Adrenal gland (tissue), 12 donors: Measurements from ENCODE around the gene TAB2. TPM values are rescaled to one million over a fixed set of nuclear protein-coding genes. Genes with fewer than 3 reads are reported as not detected.
"Not testable (repeated sequence)": the region's sequence is repeated elsewhere in the genome, so short reads cannot be mapped to it uniquely, and the experiment has no call there.

Experiments
- DNase-seq, 7 donors: peaks; one replicate each; pipeline ENCODE4 v3.0.0-alpha.2; 2019 to 2020
- H3K27ac ChIP-seq, 5 donors: fragments of 200-600 bp; sonication (generic) in 4 of 5; 1 replicate in 3 of 5; 2 replicates in 2 of 5; pipeline versions ENCODE4 v1.5.1 to v1.8.0; 2016 to 2020; ENCODE audit warnings: mild to moderate bottlenecking in 1 of 5
- H3K27me3 ChIP-seq: fragments of 200-600 bp; 2 replicates; pipeline ENCODE4 v1.8.0; 2021
- H3K36me3 ChIP-seq, 2 donors: fragments of 200-600 bp; replicated peaks in 1 of 2; 1 replicate in 1 of 2; 2 replicates in 1 of 2; pipeline versions ENCODE4 v1.5.1 to v1.8.0; 2018 to 2022
- H3K4me1 ChIP-seq, 2 donors: fragments of 200-600 bp; replicated peaks in 1 of 2; 1 replicate in 1 of 2; 2 replicates in 1 of 2; pipeline versions ENCODE4 v1.5.1 to v1.8.0; 2018 to 2021
- H3K4me3 ChIP-seq, 4 donors: fragments of 200-600 bp; sonication (generic) in 3 of 4; one replicate each; pipeline ENCODE4 v1.5.1; 2016 to 2018
- H3K9me3 ChIP-seq, 3 donors: fragments of 200-600 bp; sonication (generic) in 1 of 3; replicated peaks in 1 of 3; 1 replicate in 2 of 3; 2 replicates in 1 of 3; pipeline versions ENCODE4 v1.5.1 to v1.8.0; 2016 to 2021
- CTCF ChIP-seq, 6 experiments: fragments of 450-650 bp in 4 of 6; fragments of 200-600 bp in 2 of 6; sonication (generic) in 1 of 6; IDR thresholded peaks; 1 replicate in 5 of 6; 2 replicates in 1 of 6; pipeline versions ENCODE4 v1.5.1 to v1.8.0; 2016 to 2021; ENCODE audit warnings: antibody characterized with exemption in 6 of 6, mild to moderate bottlenecking in 2 of 6, moderate library complexity in 1 of 6
- POLR2A ChIP-seq, 2 donors: fragments of 450-650 bp; IDR thresholded peaks; one replicate each; pipeline ENCODE4 v1.6.1; 2017; ENCODE audit warnings: antibody characterized with exemption in 2 of 2, mild to moderate bottlenecking in 2 of 2, moderate library complexity in 1 of 2
- WGBS, 4 donors: extraction: QIAGEN DNeasy Blood & Tissue Kit in 2 of 4; methylation state at CpG; one replicate each; pipeline versions ENCODE4 v1.1.5 to v1.1.7; 2013 to 2017; 5-methylcytosine and 5-hydroxymethylcytosine counted together
- intact Hi-C, 2 donors: fragments of 100-400 bp; cut with DNase I; formaldehyde crosslinking; loops; one replicate each; pipeline versions ENCODE4 v1.14.1 to v1.15.0; 2022 to 2023
- polyA plus RNA-seq, 3 donors: library from polyadenylated mRNA; stranded (reverse); fragments of 200-250 nt in 2 of 3; fragments of 350-450 nt in 1 of 3; fragmentation: Illumina TruSeq in 1 of 3; extraction: RNeasy Lipid Tissue Mini Kit (QIAGEN cat#74804) in 1 of 3; gene quantifications; one replicate each; pipeline ENCODE4 v1.2.3, GENCODE V29; 2013 to 2014
- total RNA-seq, 9 donors: library from RNA; depleted of rRNA in 4 of 9; stranded (reverse); fragments of >200 nt in 4 of 9; fragments of 120-200 nt in 1 of 9; fragmentation: NEBNext Ultra II Directional in 1 of 9; extraction: Animal tissue kit (Norgen Biotek cat#: 25700) in 1 of 9; gene quantifications; one replicate each; pipeline versions ENCODE4 v1.1.0 to v1.2.4, GENCODE V29; 2013 to 2023
- donor health status: healthy with polysubstance abuse.
- donor health status: Bipolar disorder and iron deficiency.
- donor health status: DM: yes; HTN: yes; CAD: no.
- donor health status: DM: no; HTN: no; CAD: no.
- donor health status: DM: no; HTN: no; CAD: no.
- donor health status: DM: yes; HTN: yes; CAD: no.

Gene TAB2
- total and polyA plus RNA-seq, 12 donors = 10.8 to 68.8 (median 43.9) TPM

GRCh38 chr6:149318581-149319286, 1.2 kb downstream of the TAB2 start:
- Histone ChIP-seq H3K27me3 (no peaks in the 10 kb centered on the region), H3K4me3 (peak overlapping the region in 2 of 4 donors; percentile 89 to 98), H3K36me3 (no peaks in the 10 kb centered on the region), H3K4me1 (peaks cover 12 to 49% of the 10 kb centered on the region in 2 donors), H3K27ac (peak overlapping the region; percentile 74 to 99 (median 95)), H3K9me3 (no peaks in the 10 kb centered on the region)
- intact Hi-C loops = loop anchor here (10.0 kb wide), 2 partner anchors 106 to 234 kb away; no protein-coding TSS in a partner anchor
- TF ChIP-seq CTCF (IDR thresholded peaks at IDR 0.05) (no peak), POLR2A (IDR thresholded peaks at IDR 0.05) (no peak)
- DNase-seq = peak in 1 of 7 donors; percentile 13
- WGBS, 4 donors = 0 to 2% (median 1%) methylated on average over 14 of the region's 14 CpGs

- Histone ChIP-seq H3K9me3 (no peaks in the 10 kb centered on the region), H3K4me3 (peak overlapping the region in 2 of 4 donors; percentile 6 to 98), H3K36me3 (no peaks in the 10 kb centered on the region), H3K27me3 (no peaks in the 10 kb centered on the region), H3K27ac (peak overlapping the region in 3 of 5 donors; percentile 95 to 99 (median 95)), H3K4me1 (peaks cover 16 to 56% of the 10 kb centered on the region in 2 donors)
- TF ChIP-seq POLR2A (IDR thresholded peaks at IDR 0.05) (no peak), CTCF (IDR thresholded peaks at IDR 0.05) (no peak)
- DNase-seq = no peak
- 8 to 12% (median 10%) methylated on average over 3 of the region's 3 CpGs for WGBS, 4 donors
- intact Hi-C loops = loop anchor here (10.0 kb wide), 2 partner anchors 105 to 235 kb away; no protein-coding TSS in a partner anchor
Observed at GRCh38 chr6:149319422-149319821, 1.9 kb downstream of the TAB2 start.

- peaks cover 19 to 62% of the 10 kb centered on the region in 2 donors for H3K4me1 ChIP-seq
- H3K9me3 ChIP-seq, H3K36me3 ChIP-seq, H3K27me3 ChIP-seq, DNase-seq, intact Hi-C loops: not testable (repeated sequence)
- peak overlapping the region in 1 of 4 donors; percentile 98 for H3K4me3 ChIP-seq
- WGBS, 4 donors = 74 to 83% (median 77%) methylated on average over 10 of the region's 10 CpGs
- peak overlapping the region in 2 of 5 donors; percentile 95 for H3K27ac ChIP-seq
Observed at GRCh38 chr6:149320016-149320415, 2.5 kb downstream of the TAB2 start.

GRCh38 chr6:149320796-149321195, 3.3 kb downstream of the TAB2 start:
- TF ChIP-seq CTCF (IDR thresholded peaks at IDR 0.05) (no peak), POLR2A (IDR thresholded peaks at IDR 0.05) (no peak)
- no peak for DNase-seq
- Histone ChIP-seq H3K27ac (peak overlapping the region in 1 of 5 donors; percentile 95), H3K36me3 (no peaks in the 10 kb centered on the region), H3K9me3 (no peaks in the 10 kb centered on the region), H3K4me3 (no peak overlapping the region), H3K4me1 (peaks cover 21 to 70% of the 10 kb centered on the region in 2 donors), H3K27me3 (no peaks in the 10 kb centered on the region)
- intact Hi-C loops = no loop called here

GRCh38 chr6:149323353-149323752, 5.8 kb downstream of the TAB2 start:
- H3K9me3 ChIP-seq = no peaks in the 10 kb centered on the region
- H3K27ac ChIP-seq = peak overlapping the region in 1 of 5 donors; percentile 12
- intact Hi-C loops = no loop called here
- H3K27me3 ChIP-seq = no peaks in the 10 kb centered on the region
- H3K36me3 ChIP-seq = no peaks in the 10 kb centered on the region
- TF ChIP-seq CTCF (IDR thresholded peaks at IDR 0.05) (no peak), POLR2A (IDR thresholded peaks at IDR 0.05) (no peak)
- H3K4me1 ChIP-seq = peaks cover 25 to 96% of the 10 kb centered on the region in 2 donors
- 17 to 60% (median 35%) methylated on average over 2 of the region's 2 CpGs for WGBS, 4 donors
- H3K4me3 ChIP-seq = no peak overlapping the region
- no peak for DNase-seq
